OCI-LY7 (cell line): ENCODE measurements around the gene BCL11A.

Experiments
- EZH2phosphoT487 ChIP-seq: fragments of 200-600 bp; sonication (generic); IDR thresholded peaks from 2 replicates; pipeline ENCODE4 v1.6.1; 2018; ENCODE audit warnings: low read depth, borderline replicate concordance, mild to moderate bottlenecking, mixed run types, antibody characterized with exemption, low read length, moderate library complexity, mixed read lengths
- TF ChIP-seq, protein P1 (sequence below): fragments of 200-600 bp; sonication (generic); conservative IDR thresholded peaks from 2 replicates; pipeline ENCODE4 v1.5.1; 2014; ENCODE audit warnings: mild to moderate bottlenecking, antibody characterized with exemption, low read length, moderate library complexity, mixed read lengths

DNA sequence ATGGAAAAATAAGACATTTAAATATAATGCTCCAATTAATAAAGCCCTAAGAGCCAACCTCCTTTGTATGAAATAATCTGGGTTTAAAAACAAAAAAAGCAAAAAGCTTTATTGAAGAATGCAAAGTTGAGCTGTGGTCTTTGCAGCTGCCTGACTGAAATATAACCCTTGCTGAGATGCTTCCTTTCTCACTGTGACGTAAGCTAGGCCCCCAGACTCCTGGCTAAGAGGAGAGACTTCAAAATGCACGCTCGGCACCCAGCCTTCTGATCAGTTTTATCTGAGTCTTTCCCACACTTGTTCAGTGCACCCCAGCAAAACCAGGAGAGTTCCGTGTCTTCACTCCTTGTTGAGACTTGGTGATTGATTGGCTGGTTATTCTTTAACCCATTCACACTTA is 115.3 kb downstream of the BCL11A start:
- TF ChIP-seq, protein P1, sequence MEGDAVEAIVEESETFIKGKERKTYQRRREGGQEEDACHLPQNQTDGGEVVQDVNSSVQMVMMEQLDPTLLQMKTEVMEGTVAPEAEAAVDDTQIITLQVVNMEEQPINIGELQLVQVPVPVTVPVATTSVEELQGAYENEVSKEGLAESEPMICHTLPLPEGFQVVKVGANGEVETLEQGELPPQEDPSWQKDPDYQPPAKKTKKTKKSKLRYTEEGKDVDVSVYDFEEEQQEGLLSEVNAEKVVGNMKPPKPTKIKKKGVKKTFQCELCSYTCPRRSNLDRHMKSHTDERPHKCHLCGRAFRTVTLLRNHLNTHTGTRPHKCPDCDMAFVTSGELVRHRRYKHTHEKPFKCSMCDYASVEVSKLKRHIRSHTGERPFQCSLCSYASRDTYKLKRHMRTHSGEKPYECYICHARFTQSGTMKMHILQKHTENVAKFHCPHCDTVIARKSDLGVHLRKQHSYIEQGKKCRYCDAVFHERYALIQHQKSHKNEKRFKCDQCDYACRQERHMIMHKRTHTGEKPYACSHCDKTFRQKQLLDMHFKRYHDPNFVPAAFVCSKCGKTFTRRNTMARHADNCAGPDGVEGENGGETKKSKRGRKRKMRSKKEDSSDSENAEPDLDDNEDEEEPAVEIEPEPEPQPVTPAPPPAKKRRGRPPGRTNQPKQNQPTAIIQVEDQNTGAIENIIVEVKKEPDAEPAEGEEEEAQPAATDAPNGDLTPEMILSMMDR, result no peak
- no peak for TF ChIP-seq EZH2phosphoT487
